ENCODE data around the gene PCK2. TPM values are rescaled to one million over a fixed set of nuclear protein-coding genes. Genes with fewer than 3 reads are reported as not detected.

Gene PCK2
- total and polyA plus RNA-seq, 2 of the 8 experiments (the other 6 are each of a cell fraction or from before 2014, with no cell fraction given) = 81.9 to 115 TPM

GRCh38 chr14:24131549-24131966 is 37.4 kb downstream of the PCK2 start (continued):
- TF ChIP-seq CTCF (IDR thresholded peaks at IDR 0.05; ENCODE audit: control extremely low read depth in 1 of 3, insufficient read depth in 1 of 3, low read depth in 1 of 3, low read length in 3 of 3) = no peak

Measured in H1 (cell line).